OCI-LY7 (cell line): ENCODE measurements around the gene DNALI1.

Experiments used
- EZH2phosphoT487 ChIP-seq: fragments of 200-600 bp; sonication (generic); IDR thresholded peaks from 2 replicates; pipeline ENCODE4 v1.6.1; 2018; ENCODE audit warnings: low read depth, borderline replicate concordance, mild to moderate bottlenecking, mixed run types, antibody characterized with exemption, low read length, moderate library complexity, mixed read lengths
- TF ChIP-seq, protein P1 (sequence below): fragments of 200-600 bp; sonication (generic); conservative IDR thresholded peaks from 2 replicates; pipeline ENCODE4 v1.5.1; 2014; ENCODE audit warnings: mild to moderate bottlenecking, antibody characterized with exemption, low read length, moderate library complexity, mixed read lengths

DNA sequence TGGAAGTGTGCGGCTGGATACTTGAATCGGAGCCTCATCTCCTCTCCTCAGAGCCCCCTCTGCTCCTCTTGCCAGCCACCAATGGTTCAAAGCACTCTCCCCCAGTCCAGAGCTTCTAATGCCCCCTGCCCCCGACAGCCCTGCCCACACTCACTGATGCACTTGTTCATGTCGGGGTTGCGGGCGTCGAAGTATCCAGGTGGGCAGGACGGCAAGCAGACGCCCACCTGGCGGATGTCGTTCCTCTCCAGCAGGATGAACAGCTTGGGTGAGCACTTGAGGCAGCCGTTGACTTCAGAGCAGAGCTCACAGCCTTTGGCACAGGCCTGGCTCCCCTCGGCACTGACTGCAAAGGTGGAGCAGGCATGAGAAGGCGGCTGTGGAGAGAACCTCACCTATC lies 59.6 kb downstream of the DNALI1 start:
- TF ChIP-seq, protein P1, sequence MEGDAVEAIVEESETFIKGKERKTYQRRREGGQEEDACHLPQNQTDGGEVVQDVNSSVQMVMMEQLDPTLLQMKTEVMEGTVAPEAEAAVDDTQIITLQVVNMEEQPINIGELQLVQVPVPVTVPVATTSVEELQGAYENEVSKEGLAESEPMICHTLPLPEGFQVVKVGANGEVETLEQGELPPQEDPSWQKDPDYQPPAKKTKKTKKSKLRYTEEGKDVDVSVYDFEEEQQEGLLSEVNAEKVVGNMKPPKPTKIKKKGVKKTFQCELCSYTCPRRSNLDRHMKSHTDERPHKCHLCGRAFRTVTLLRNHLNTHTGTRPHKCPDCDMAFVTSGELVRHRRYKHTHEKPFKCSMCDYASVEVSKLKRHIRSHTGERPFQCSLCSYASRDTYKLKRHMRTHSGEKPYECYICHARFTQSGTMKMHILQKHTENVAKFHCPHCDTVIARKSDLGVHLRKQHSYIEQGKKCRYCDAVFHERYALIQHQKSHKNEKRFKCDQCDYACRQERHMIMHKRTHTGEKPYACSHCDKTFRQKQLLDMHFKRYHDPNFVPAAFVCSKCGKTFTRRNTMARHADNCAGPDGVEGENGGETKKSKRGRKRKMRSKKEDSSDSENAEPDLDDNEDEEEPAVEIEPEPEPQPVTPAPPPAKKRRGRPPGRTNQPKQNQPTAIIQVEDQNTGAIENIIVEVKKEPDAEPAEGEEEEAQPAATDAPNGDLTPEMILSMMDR: no peak
- no peak for TF ChIP-seq EZH2phosphoT487
